Liver (tissue), 3 donors: Measurements from ENCODE around the gene CDHR5.
"Not testable (repeated sequence)": the region's sequence is repeated elsewhere in the genome, so short reads cannot be mapped to it uniquely, and the experiment has no call there.

ENCODE experiments used
- HNF4A ChIP-seq, 2 donors: conservative IDR thresholded peaks; 2 replicates each; pipeline ENCODE4 v1.6.1; 2016; ENCODE audit warnings: antibody characterized with exemption in 2 of 2, mild to moderate bottlenecking in 2 of 2
- HNF4G ChIP-seq: IDR thresholded peaks from 2 replicates; pipeline ENCODE4 v1.6.1; 2016; ENCODE audit warnings: antibody characterized with exemption
- JUND ChIP-seq, 2 donors: IDR thresholded peaks; 2 replicates each; pipeline ENCODE4 v1.6.1; 2016; ENCODE audit warnings: antibody characterized with exemption in 2 of 2
- RAD21 ChIP-seq, 2 donors: IDR thresholded peaks; 2 replicates each; pipeline ENCODE4 v1.6.1; 2016; ENCODE audit warnings: antibody characterized with exemption in 2 of 2, mild to moderate bottlenecking in 2 of 2
- SP1 ChIP-seq: IDR thresholded peaks from 2 replicates; pipeline ENCODE4 v1.6.1; 2018; ENCODE audit warnings: antibody characterized with exemption, mild to moderate bottlenecking
- TAF1 ChIP-seq: conservative IDR thresholded peaks from 2 replicates; pipeline ENCODE4 v1.6.1; 2016; ENCODE audit warnings: antibody characterized with exemption, mild to moderate bottlenecking
- YY1 ChIP-seq: IDR thresholded peaks from 2 replicates; pipeline ENCODE4 v1.6.1; 2016; ENCODE audit warnings: antibody characterized with exemption, mild to moderate bottlenecking
- TF ChIP-seq, protein P1 (sequence below): fragments of 150-350 bp; IDR thresholded peaks from 2 replicates; pipeline ENCODE4 v1.5.1; 2017; ENCODE audit warnings: improper control_type of control experiment, low read depth, low read length; ENCODE audit not compliant: missing input control
- TF ChIP-seq, protein P2 (sequence below): IDR thresholded peaks from 2 replicates; pipeline ENCODE4 v1.6.1; 2016; ENCODE audit warnings: antibody characterized with exemption, mild to moderate bottlenecking
- TF ChIP-seq, protein P3 (sequence below): IDR thresholded peaks from 2 replicates; pipeline ENCODE4 v1.6.1; 2016; ENCODE audit warnings: antibody characterized with exemption
- TF ChIP-seq, protein P4 (sequence below): IDR thresholded peaks from 2 replicates; pipeline ENCODE4 v1.6.1; 2016; ENCODE audit warnings: antibody characterized with exemption
- donor health status: healthy.
- donor health status: healthy.

DNA sequence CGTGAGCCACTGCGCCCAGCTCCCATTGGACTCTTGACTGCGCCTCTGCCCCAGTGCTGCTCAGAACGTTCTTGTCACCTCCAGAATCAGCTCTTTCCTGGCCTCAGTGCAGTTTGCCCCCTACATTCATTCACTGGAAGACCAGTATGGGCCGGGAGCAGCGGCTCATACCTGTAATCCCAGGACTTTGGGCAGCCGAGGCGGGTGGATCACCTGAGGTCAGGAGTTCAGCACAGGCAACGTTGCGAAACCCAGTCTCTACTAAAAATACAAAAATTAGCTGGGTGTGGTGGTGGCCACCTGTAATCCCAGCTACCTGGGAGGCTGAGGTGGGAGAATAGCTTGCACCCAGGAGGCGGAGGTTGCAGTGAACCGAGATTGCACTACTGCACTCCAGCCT is 29.7 kb upstream of the CDHR5 start:
- TF ChIP-seq, protein P1, sequence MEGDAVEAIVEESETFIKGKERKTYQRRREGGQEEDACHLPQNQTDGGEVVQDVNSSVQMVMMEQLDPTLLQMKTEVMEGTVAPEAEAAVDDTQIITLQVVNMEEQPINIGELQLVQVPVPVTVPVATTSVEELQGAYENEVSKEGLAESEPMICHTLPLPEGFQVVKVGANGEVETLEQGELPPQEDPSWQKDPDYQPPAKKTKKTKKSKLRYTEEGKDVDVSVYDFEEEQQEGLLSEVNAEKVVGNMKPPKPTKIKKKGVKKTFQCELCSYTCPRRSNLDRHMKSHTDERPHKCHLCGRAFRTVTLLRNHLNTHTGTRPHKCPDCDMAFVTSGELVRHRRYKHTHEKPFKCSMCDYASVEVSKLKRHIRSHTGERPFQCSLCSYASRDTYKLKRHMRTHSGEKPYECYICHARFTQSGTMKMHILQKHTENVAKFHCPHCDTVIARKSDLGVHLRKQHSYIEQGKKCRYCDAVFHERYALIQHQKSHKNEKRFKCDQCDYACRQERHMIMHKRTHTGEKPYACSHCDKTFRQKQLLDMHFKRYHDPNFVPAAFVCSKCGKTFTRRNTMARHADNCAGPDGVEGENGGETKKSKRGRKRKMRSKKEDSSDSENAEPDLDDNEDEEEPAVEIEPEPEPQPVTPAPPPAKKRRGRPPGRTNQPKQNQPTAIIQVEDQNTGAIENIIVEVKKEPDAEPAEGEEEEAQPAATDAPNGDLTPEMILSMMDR: not testable (repeated sequence)
- TF ChIP-seq HNF4G; YY1; JUND (IDR thresholded peaks at IDR 0.05); TAF1; RAD21 (IDR thresholded peaks at IDR 0.05): not testable (repeated sequence)
- TF ChIP-seq SP1 (peak; percentile 32), HNF4A (conservative IDR thresholded peaks at IDR 0.05) (peak; percentile 65 to 93)
- TF ChIP-seq, protein P2, sequence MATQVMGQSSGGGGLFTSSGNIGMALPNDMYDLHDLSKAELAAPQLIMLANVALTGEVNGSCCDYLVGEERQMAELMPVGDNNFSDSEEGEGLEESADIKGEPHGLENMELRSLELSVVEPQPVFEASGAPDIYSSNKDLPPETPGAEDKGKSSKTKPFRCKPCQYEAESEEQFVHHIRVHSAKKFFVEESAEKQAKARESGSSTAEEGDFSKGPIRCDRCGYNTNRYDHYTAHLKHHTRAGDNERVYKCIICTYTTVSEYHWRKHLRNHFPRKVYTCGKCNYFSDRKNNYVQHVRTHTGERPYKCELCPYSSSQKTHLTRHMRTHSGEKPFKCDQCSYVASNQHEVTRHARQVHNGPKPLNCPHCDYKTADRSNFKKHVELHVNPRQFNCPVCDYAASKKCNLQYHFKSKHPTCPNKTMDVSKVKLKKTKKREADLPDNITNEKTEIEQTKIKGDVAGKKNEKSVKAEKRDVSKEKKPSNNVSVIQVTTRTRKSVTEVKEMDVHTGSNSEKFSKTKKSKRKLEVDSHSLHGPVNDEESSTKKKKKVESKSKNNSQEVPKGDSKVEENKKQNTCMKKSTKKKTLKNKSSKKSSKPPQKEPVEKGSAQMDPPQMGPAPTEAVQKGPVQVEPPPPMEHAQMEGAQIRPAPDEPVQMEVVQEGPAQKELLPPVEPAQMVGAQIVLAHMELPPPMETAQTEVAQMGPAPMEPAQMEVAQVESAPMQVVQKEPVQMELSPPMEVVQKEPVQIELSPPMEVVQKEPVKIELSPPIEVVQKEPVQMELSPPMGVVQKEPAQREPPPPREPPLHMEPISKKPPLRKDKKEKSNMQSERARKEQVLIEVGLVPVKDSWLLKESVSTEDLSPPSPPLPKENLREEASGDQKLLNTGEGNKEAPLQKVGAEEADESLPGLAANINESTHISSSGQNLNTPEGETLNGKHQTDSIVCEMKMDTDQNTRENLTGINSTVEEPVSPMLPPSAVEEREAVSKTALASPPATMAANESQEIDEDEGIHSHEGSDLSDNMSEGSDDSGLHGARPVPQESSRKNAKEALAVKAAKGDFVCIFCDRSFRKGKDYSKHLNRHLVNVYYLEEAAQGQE: not testable (repeated sequence)
- TF ChIP-seq, protein P3, sequence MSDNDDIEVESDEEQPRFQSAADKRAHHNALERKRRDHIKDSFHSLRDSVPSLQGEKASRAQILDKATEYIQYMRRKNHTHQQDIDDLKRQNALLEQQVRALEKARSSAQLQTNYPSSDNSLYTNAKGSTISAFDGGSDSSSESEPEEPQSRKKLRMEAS: not testable (repeated sequence)
- TF ChIP-seq, protein P4, sequence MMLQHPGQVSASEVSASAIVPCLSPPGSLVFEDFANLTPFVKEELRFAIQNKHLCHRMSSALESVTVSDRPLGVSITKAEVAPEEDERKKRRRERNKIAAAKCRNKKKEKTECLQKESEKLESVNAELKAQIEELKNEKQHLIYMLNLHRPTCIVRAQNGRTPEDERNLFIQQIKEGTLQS: not testable (repeated sequence)
